GM23338 (cell line): ENCODE results near the gene ARID1B.

Source experiments
- CREB1 ChIP-seq: fragments of 250-450 bp; sonication (Bioruptor Pico); IDR thresholded peaks from 2 replicates; pipeline ENCODE4 v1.5.0; 2020; ENCODE audit warnings: low read depth, mild to moderate bottlenecking, moderate library complexity
- EZH2 ChIP-seq: fragments of 200-600 bp; sonication (generic); IDR thresholded peaks from one replicate; pipeline ENCODE4 v1.8.0; 2017; ENCODE audit warnings: antibody characterized with exemption, mild to moderate bottlenecking, low read depth; ENCODE audit not compliant: unreplicated experiment
- EZH2phosphoT487 ChIP-seq: fragments of 200-600 bp; sonication (generic); IDR thresholded peaks from one replicate; pipeline ENCODE4 v1.8.1; 2018; ENCODE audit warnings: antibody characterized with exemption; ENCODE audit not compliant: unreplicated experiment
- JUNB ChIP-seq: IDR thresholded peaks from one replicate; pipeline ENCODE4 v1.6.1; 2016; ENCODE audit warnings: antibody characterized with exemption; ENCODE audit not compliant: unreplicated experiment
- NANOG ChIP-seq: IDR thresholded peaks from 2 replicates; pipeline ENCODE4 v1.6.1; 2016; ENCODE audit warnings: antibody characterized with exemption, borderline replicate concordance
- POLR2AphosphoS5 ChIP-seq: IDR thresholded peaks from 2 replicates; pipeline ENCODE4 v1.6.1; 2016; ENCODE audit warnings: antibody characterized with exemption, low read depth
- STAT1 ChIP-seq: IDR thresholded peaks from one replicate; pipeline ENCODE4 v1.6.1; 2016; ENCODE audit warnings: antibody characterized with exemption; ENCODE audit not compliant: unreplicated experiment
- ZNF114 ChIP-seq: fragments of 250-450 bp; sonication (Bioruptor Pico); IDR thresholded peaks from 2 replicates; pipeline ENCODE4 v1.5.0; 2020; ENCODE audit warnings: mild to moderate bottlenecking, moderate library complexity
- ZNF331 ChIP-seq: fragments of 250-450 bp; sonication (Bioruptor Pico); IDR thresholded peaks from 2 replicates; pipeline ENCODE4 v1.5.0; 2020; ENCODE audit warnings: low read depth, mild to moderate bottlenecking, moderate library complexity
- TF ChIP-seq, protein P1 (sequence below), 2 experiments: fragments of 200-600 bp in 1 of 2; sonication (generic) in 1 of 2; conservative IDR thresholded peaks; 2 replicates each; pipeline versions ENCODE4 v1.5.1 to v1.6.1; 2016 to 2017; ENCODE audit warnings: antibody characterized with exemption in 2 of 2, low read depth in 2 of 2, mild to moderate bottlenecking in 2 of 2, moderate library complexity in 1 of 2
- TF ChIP-seq, protein P2 (sequence below): IDR thresholded peaks from one replicate; pipeline ENCODE4 v1.6.1; 2018; ENCODE audit warnings: antibody characterized with exemption; ENCODE audit not compliant: unreplicated experiment
- TF ChIP-seq, protein P3 (sequence below): IDR thresholded peaks from 2 replicates; pipeline ENCODE4 v1.6.1; 2016; ENCODE audit warnings: antibody characterized with exemption

DNA sequence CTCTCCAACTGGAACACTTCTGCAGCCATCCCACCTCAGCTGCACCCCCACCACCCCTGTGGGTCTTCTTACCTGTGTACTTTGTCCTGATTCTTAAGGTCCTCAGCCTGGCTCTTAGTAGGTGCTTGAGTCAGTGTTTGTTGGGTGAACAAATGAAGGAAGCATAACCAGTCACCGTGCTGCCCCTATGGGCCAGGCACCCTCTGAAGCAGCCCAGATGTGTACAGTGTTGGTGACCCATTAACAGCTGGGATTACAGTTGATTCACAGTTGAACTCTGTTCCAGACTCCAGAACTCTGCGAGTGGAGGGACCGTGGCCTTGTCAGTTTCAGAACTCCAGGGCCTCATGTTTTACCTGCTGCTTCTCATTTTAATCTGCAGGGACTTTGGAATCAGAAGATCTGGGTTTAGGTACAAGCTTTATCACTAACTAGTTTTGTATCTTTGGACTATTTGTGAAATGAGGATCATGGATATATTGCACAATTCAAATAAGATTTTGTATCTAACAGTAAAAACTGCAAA, 342.4 kb downstream of the ARID1B start:
- TF ChIP-seq, protein P1, sequence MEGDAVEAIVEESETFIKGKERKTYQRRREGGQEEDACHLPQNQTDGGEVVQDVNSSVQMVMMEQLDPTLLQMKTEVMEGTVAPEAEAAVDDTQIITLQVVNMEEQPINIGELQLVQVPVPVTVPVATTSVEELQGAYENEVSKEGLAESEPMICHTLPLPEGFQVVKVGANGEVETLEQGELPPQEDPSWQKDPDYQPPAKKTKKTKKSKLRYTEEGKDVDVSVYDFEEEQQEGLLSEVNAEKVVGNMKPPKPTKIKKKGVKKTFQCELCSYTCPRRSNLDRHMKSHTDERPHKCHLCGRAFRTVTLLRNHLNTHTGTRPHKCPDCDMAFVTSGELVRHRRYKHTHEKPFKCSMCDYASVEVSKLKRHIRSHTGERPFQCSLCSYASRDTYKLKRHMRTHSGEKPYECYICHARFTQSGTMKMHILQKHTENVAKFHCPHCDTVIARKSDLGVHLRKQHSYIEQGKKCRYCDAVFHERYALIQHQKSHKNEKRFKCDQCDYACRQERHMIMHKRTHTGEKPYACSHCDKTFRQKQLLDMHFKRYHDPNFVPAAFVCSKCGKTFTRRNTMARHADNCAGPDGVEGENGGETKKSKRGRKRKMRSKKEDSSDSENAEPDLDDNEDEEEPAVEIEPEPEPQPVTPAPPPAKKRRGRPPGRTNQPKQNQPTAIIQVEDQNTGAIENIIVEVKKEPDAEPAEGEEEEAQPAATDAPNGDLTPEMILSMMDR (conservative IDR thresholded peaks at IDR 0.05; ENCODE audit: low read depth in 2 of 2), result no peak
- TF ChIP-seq EZH2phosphoT487, result no peak
- TF ChIP-seq EZH2, result no peak
- no peak for TF ChIP-seq ZNF114 (CRISPR knock-in tag)
- TF ChIP-seq NANOG, result no peak
- no peak for TF ChIP-seq ZNF331
- TF ChIP-seq JUNB, result no peak
- no peak for TF ChIP-seq CREB1 (CRISPR knock-in tag)
- no peak for TF ChIP-seq POLR2AphosphoS5
- TF ChIP-seq, protein P2, sequence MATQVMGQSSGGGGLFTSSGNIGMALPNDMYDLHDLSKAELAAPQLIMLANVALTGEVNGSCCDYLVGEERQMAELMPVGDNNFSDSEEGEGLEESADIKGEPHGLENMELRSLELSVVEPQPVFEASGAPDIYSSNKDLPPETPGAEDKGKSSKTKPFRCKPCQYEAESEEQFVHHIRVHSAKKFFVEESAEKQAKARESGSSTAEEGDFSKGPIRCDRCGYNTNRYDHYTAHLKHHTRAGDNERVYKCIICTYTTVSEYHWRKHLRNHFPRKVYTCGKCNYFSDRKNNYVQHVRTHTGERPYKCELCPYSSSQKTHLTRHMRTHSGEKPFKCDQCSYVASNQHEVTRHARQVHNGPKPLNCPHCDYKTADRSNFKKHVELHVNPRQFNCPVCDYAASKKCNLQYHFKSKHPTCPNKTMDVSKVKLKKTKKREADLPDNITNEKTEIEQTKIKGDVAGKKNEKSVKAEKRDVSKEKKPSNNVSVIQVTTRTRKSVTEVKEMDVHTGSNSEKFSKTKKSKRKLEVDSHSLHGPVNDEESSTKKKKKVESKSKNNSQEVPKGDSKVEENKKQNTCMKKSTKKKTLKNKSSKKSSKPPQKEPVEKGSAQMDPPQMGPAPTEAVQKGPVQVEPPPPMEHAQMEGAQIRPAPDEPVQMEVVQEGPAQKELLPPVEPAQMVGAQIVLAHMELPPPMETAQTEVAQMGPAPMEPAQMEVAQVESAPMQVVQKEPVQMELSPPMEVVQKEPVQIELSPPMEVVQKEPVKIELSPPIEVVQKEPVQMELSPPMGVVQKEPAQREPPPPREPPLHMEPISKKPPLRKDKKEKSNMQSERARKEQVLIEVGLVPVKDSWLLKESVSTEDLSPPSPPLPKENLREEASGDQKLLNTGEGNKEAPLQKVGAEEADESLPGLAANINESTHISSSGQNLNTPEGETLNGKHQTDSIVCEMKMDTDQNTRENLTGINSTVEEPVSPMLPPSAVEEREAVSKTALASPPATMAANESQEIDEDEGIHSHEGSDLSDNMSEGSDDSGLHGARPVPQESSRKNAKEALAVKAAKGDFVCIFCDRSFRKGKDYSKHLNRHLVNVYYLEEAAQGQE, result no peak
- TF ChIP-seq STAT1, result no peak
- TF ChIP-seq, protein P3, sequence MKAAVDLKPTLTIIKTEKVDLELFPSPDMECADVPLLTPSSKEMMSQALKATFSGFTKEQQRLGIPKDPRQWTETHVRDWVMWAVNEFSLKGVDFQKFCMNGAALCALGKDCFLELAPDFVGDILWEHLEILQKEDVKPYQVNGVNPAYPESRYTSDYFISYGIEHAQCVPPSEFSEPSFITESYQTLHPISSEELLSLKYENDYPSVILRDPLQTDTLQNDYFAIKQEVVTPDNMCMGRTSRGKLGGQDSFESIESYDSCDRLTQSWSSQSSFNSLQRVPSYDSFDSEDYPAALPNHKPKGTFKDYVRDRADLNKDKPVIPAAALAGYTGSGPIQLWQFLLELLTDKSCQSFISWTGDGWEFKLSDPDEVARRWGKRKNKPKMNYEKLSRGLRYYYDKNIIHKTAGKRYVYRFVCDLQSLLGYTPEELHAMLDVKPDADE, result no peak
